SK-N-SH (cell line): Measurements from ENCODE around the gene TGM6. TPM values are rescaled to one million over a fixed set of nuclear protein-coding genes. Genes with fewer than 3 reads are reported as not detected.

Source experiments
- CTCF ChIA-PET: fragments of 300-600, 350-600 bp; formaldehyde crosslinking; extraction: SDS; loops from one replicate; lab custom pipeline; 2021; lab: Yijun Ruan, JAX
- POLR2A ChIA-PET: fragments of 350-600 bp; sonication (Branson Sonifier 250); formaldehyde crosslinking; extraction: SDS; loops from one replicate; lab custom pipeline; 2020; ENCODE audit warnings: antibody characterized with exemption, inconsistent platforms; lab: Yijun Ruan, JAX
- DNase-seq: peaks from one replicate; pipeline ENCODE4 v3.0.0; 2012
- H2AFZ ChIP-seq: fragments of 200-600 bp; sonication (generic); 2 replicates; pipeline ENCODE4 v1.8.1; 2016; ENCODE audit warnings: antibody characterized with exemption, mild to moderate bottlenecking, low read depth
- H3F3A ChIP-seq: fragments of 200-600 bp; sonication (generic); replicated peaks from 2 replicates; pipeline ENCODE3; 2016; ENCODE audit warnings: antibody characterized with exemption, mild to moderate bottlenecking; ENCODE audit not compliant: insufficient read depth
- H3K27ac ChIP-seq, 2 experiments: fragments of 200-500 bp in 1 of 2; fragments of 200-600 bp in 1 of 2; sonication (Bioruptor generic) in 1 of 2; sonication (generic), shearing (Covaris generic) in 1 of 2; 2 replicates each; pipeline versions ENCODE4 v1.5.1 to v1.6.1; 2014 to 2016; ENCODE audit warnings: low read depth in 2 of 2, inconsistent platforms in 1 of 2, low read length in 1 of 2, mild to moderate bottlenecking in 1 of 2, mixed read lengths in 1 of 2
- H3K27me3 ChIP-seq: fragments of 200-600 bp; sonication (generic), shearing (Covaris generic); 2 replicates; pipeline ENCODE4 v1.6.1; 2016; ENCODE audit warnings: mixed run types; ENCODE audit not compliant: insufficient read depth
- H3K36me3 ChIP-seq, 2 experiments: fragments of 200-500 bp in 1 of 2; fragments of 200-600 bp in 1 of 2; sonication (Bioruptor generic) in 1 of 2; sonication (generic) in 1 of 2; replicated peaks in 1 of 2; 2 replicates each; pipeline versions ENCODE3 to v1.5.1; 2014 to 2016; ENCODE audit warnings: low read length in 1 of 2, mild to moderate bottlenecking in 1 of 2; ENCODE audit not compliant: insufficient read depth in 2 of 2, control insufficient read depth in 1 of 2
- H3K4me1 ChIP-seq, 2 experiments: fragments of 200-500 bp in 1 of 2; fragments of 200-600 bp in 1 of 2; sonication (Bioruptor generic) in 1 of 2; sonication (generic), shearing (Covaris generic) in 1 of 2; 2 replicates each; pipeline versions ENCODE4 v1.5.1 to v1.6.1; 2014 to 2016; ENCODE audit warnings: low read depth in 1 of 2, low read length in 1 of 2, mixed run types in 1 of 2; ENCODE audit not compliant: insufficient read depth in 2 of 2, control insufficient read depth in 1 of 2
- H3K4me2 ChIP-seq: fragments of 200-600 bp; sonication (generic), shearing (Covaris generic); 2 replicates; pipeline ENCODE4 v1.6.1; 2017; ENCODE audit warnings: mixed run types
- H3K4me3 ChIP-seq, 2 experiments: fragments of 200-500 bp in 1 of 2; fragments of 200-600 bp in 1 of 2; sonication (Bioruptor generic) in 1 of 2; sonication (generic), shearing (Covaris generic) in 1 of 2; 2 replicates each; pipeline versions ENCODE4 v1.5.1 to v1.8.1; 2014 to 2016; ENCODE audit warnings: low read depth in 2 of 2, inconsistent platforms in 1 of 2, low read length in 1 of 2, mild to moderate bottlenecking in 1 of 2, mixed read lengths in 1 of 2, moderate library complexity in 1 of 2
- H3K79me2 ChIP-seq: fragments of 200-600 bp; sonication (generic); 2 replicates; pipeline ENCODE4 v1.8.1; 2017; ENCODE audit warnings: mild to moderate bottlenecking; ENCODE audit not compliant: insufficient read depth
- H3K9ac ChIP-seq: fragments of 200-600 bp; sonication (generic); 2 replicates; pipeline ENCODE4 v1.6.1; 2017; ENCODE audit warnings: mixed run types
- H3K9me2 ChIP-seq: fragments of 200-600 bp; sonication (generic); 2 replicates; pipeline ENCODE4 v1.6.1; 2017; ENCODE audit warnings: mixed run types
- H3K9me3 ChIP-seq: fragments of 200-600 bp; sonication (generic); 2 replicates; pipeline ENCODE4 v1.6.1; 2017; ENCODE audit warnings: mixed run types, mild to moderate bottlenecking, moderate library complexity
- H4K20me1 ChIP-seq: fragments of 200-600 bp; sonication (generic); 2 replicates; pipeline ENCODE4 v1.6.1; 2017; ENCODE audit warnings: mild to moderate bottlenecking, mixed run types; ENCODE audit not compliant: insufficient read depth
- CTCF ChIP-seq: fragments of 200-600 bp; sonication (generic); IDR thresholded peaks from 2 replicates; pipeline ENCODE4 v1.6.1; 2017; ENCODE audit warnings: antibody characterized with exemption, mild to moderate bottlenecking, moderate library complexity
- EP300 ChIP-seq, 2 experiments: IDR thresholded peaks; 2 replicates each; pipeline versions ENCODE4 v1.4.0 to v1.6.1; 2012; ENCODE audit warnings: borderline replicate concordance in 1 of 2, low read depth in 1 of 2, low read length in 1 of 2
- EZH2phosphoT487 ChIP-seq: fragments of 200-600 bp; sonication (generic); IDR thresholded peaks from 2 replicates; pipeline ENCODE4 v1.6.1; 2017; ENCODE audit warnings: low read depth, mixed run types, mild to moderate bottlenecking, antibody characterized with exemption, moderate library complexity, borderline replicate concordance
- FOXJ3 ChIP-seq: sonication (generic); formaldehyde crosslinking; IDR thresholded peaks from 2 replicates; pipeline ENCODE4 v1.5.1; 2020; ENCODE audit warnings: mild to moderate bottlenecking, missing genetic modification reagents
- GABPA ChIP-seq: IDR thresholded peaks from 2 replicates; pipeline ENCODE4 v1.4.0; 2012; ENCODE audit warnings: low read depth, mild to moderate bottlenecking
- JUND ChIP-seq: IDR thresholded peaks from 2 replicates; pipeline ENCODE4 v1.4.0; 2012
- MEF2A ChIP-seq: IDR thresholded peaks from 2 replicates; pipeline ENCODE4 v1.4.0; 2012; ENCODE audit warnings: low read depth, borderline replicate concordance
- POLR2AphosphoS5 ChIP-seq: IDR thresholded peaks from 2 replicates; pipeline ENCODE4 v1.6.1; 2012; ENCODE audit warnings: low read depth, low read length
- RAD21 ChIP-seq: IDR thresholded peaks from 2 replicates; pipeline ENCODE4 v1.6.1; 2012; ENCODE audit warnings: mild to moderate bottlenecking, low read length
- RCOR1 ChIP-seq: fragments of 150-350 bp; IDR thresholded peaks from 2 replicates; pipeline ENCODE4 v1.6.1; 2017; ENCODE audit warnings: antibody characterized with exemption, low read length
- REST ChIP-seq: IDR thresholded peaks from 2 replicates; pipeline ENCODE4 v1.6.1; 2012; ENCODE audit warnings: mild to moderate bottlenecking, low read depth, low read length, moderate library complexity
- RFX5 ChIP-seq: IDR thresholded peaks from 2 replicates; pipeline ENCODE4 v1.6.1; 2012; ENCODE audit warnings: mild to moderate bottlenecking, improper control_type of control experiment, low read length
- SMC3 ChIP-seq: IDR thresholded peaks from 2 replicates; pipeline ENCODE4 v1.6.1; 2012; ENCODE audit warnings: low read depth, low read length, improper control_type of control experiment
- TCF12 ChIP-seq: IDR thresholded peaks from 2 replicates; pipeline ENCODE4 v1.4.0; 2012
- USF2 ChIP-seq: fragments of 150-350 bp; IDR thresholded peaks from 2 replicates; pipeline ENCODE4 v1.6.1; 2017; ENCODE audit warnings: antibody characterized with exemption, low read length, low read depth, borderline replicate concordance
- WGBS: methylation state at CpG from one replicate; pipeline ENCODE4 v1.1.6; 2017; ENCODE audit warnings: low lambda C conversion rate; 5-methylcytosine and 5-hydroxymethylcytosine counted together
- polyA plus RNA-seq, 3 experiments: library from polyadenylated mRNA; depleted of rRNA; stranded (reverse); fragments of >200 nt; gene quantifications; 2 replicates each; pipeline ENCODE4 v1.2.3, GENCODE V29; 2012

The TGM6 gene
- polyA plus RNA-seq, 1 of the 3 experiments (the other 2 are of a cell fraction), result not detected

- Histone ChIP-seq H3F3A (no peaks in the 10 kb centered on the region), H3K27ac (no peak overlapping the region), H3K27me3 (no peaks in the 10 kb centered on the region), H3K9ac (no peak overlapping the region), H3K79me2 (no peaks in the 10 kb centered on the region), H3K9me2 (no peaks in the 10 kb centered on the region), H3K9me3 (no peaks in the 10 kb centered on the region), H3K36me3 (no peaks in the 10 kb centered on the region), H4K20me1 (no peaks in the 10 kb centered on the region), H3K4me2 (no peak overlapping the region), H3K4me3 (no peak overlapping the region), H2AFZ (no peak overlapping the region), H3K4me1 (no peaks in the 10 kb centered on the region)
- no peak for DNase-seq
- CTCF ChIA-PET, result interaction anchor here (1.4 kb wide), 1 partner anchor 27 kb away, joined by 3 read pairs; no protein-coding TSS in a partner anchor
- POLR2A ChIA-PET, result no interaction called here
- TF ChIP-seq RAD21, result no peak
- TF ChIP-seq GABPA, result no peak
- no peak for TF ChIP-seq JUND
- TF ChIP-seq RCOR1, result no peak
- TF ChIP-seq USF2, result no peak
- TF ChIP-seq MEF2A, result no peak
- WGBS, result 72% methylated on average over 8 of the region's 8 CpGs
Measured at GRCh38 chr20:2397091-2397490, 16.4 kb downstream of the TGM6 start.

GRCh38 chr20:2397595-2398145 lies 17.0 kb downstream of the TGM6 start:
- no peaks in the 10 kb centered on the region for H3K36me3 ChIP-seq
- TF ChIP-seq CTCF (peak; percentile 22; the same call in 1 of the 2 replicates), EP300 (IDR thresholded peaks at IDR 0.05; ENCODE audit: borderline replicate concordance in 1 of 2, low read depth in 1 of 2, low read length in 1 of 2) (no peak)
- no peaks in the 10 kb centered on the region for H4K20me1 ChIP-seq
- H2AFZ ChIP-seq, result no peak overlapping the region
- CTCF ChIA-PET, result interaction anchor here (1.4 kb wide), 1 partner anchor 26 kb away, joined by 3 read pairs; no protein-coding TSS in a partner anchor
- no peaks in the 10 kb centered on the region for H3K9me3 ChIP-seq
- H3F3A ChIP-seq, result no peaks in the 10 kb centered on the region
- H3K27me3 ChIP-seq, result no peaks in the 10 kb centered on the region
- WGBS, result 64% methylated on average over 9 of the region's 12 CpGs
- no peaks in the 10 kb centered on the region for H3K4me1 ChIP-seq
- H3K9ac ChIP-seq, result no peak overlapping the region
- no peak overlapping the region for H3K4me3 ChIP-seq
- DNase-seq, result no peak
- no peak overlapping the region for H3K27ac ChIP-seq
- H3K4me2 ChIP-seq, result no peak overlapping the region
- H3K9me2 ChIP-seq, result no peaks in the 10 kb centered on the region
- H3K79me2 ChIP-seq, result no peaks in the 10 kb centered on the region
- POLR2A ChIA-PET, result no interaction called here

- Histone ChIP-seq H3K9ac (no peak overlapping the region), H3K36me3 (no peaks in the 10 kb centered on the region), H3K4me1 (no peaks in the 10 kb centered on the region), H3K9me3 (no peaks in the 10 kb centered on the region), H3K79me2 (no peaks in the 10 kb centered on the region), H3K9me2 (no peaks in the 10 kb centered on the region), H3F3A (no peaks in the 10 kb centered on the region), H4K20me1 (no peaks in the 10 kb centered on the region), H3K4me3 (no peak overlapping the region), H3K27me3 (no peaks in the 10 kb centered on the region), H2AFZ (no peak overlapping the region), H3K4me2 (no peak overlapping the region), H3K27ac (no peak overlapping the region)
- ChIA-PET CTCF (no interaction called here), POLR2A (no interaction called here)
- DNase-seq, result no peak
- WGBS, result 40% methylated on average over 1 of the region's 1 CpG
- no peak for TF ChIP-seq SMC3
- no peak for TF ChIP-seq GABPA
- TF ChIP-seq FOXJ3 (CRISPR knock-in tag), result no peak
- TF ChIP-seq TCF12, result no peak
- no peak for TF ChIP-seq EZH2phosphoT487
- no peak for TF ChIP-seq REST
- no peak for TF ChIP-seq RFX5
- TF ChIP-seq USF2, result no peak
- TF ChIP-seq POLR2AphosphoS5, result no peak
Measured at GRCh38 chr20:2398449-2398848, 17.7 kb downstream of the TGM6 start.
